Measurements from ENCODE around the gene PRCC. TPM values are rescaled to one million over a fixed set of nuclear protein-coding genes. Genes with fewer than 3 reads are reported as not detected.

Gene PRCC
- total and polyA plus RNA-seq, 2 of the 8 experiments (the other 6 are each of a cell fraction or from before 2014, with no cell fraction given): 95.2 to 115 TPM

GRCh38 chr1:156744786-156745419, 22.4 kb upstream of the PRCC start (continued):
- TF ChIP-seq CHD7 (IDR thresholded peaks at IDR 0.05; ENCODE audit: insufficient replicate concordance, low read length) (no peak), TEAD4 (IDR thresholded peaks at IDR 0.05; ENCODE audit: low read depth, low read length) (no peak)
